C4-2B (cell line): ENCODE results near the gene RNF150.

ENCODE experiments used
- CTCF ChIP-seq: fragments of 450-650 bp; conservative IDR thresholded peaks from 2 replicates; pipeline ENCODE4 v1.5.1; 2017; ENCODE audit warnings: mild to moderate bottlenecking
- ZFX ChIP-seq: fragments of 450-650 bp; IDR thresholded peaks from 2 replicates; pipeline ENCODE4 v1.6.1; 2017

- TF ChIP-seq ZFX = no peak
- no peak for TF ChIP-seq CTCF
These were observed 121.4 kb downstream of the RNF150 start for GRCh38 chr4:141011901-141012315.
